ENCODE results near the gene ZNF598.

ZNF598 gene

DNA sequence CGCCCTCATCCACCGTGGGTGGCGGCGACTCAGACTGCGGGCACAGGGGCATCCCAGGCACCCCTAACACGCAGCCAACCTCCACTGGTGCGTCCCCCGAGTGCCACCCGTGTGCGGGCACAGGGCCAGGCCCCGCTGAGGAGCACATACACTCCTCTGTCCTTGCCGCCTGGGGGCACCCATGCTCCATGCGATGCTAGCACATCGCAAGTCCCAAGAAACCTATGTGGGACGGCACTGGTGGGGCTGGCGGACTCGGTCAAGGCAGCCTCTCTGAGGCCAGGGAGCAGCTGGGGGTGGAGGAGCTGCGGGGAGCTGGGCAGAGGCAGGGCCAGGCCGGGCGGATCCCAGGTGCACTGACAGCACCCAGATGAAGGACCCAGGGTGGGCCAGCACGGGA is 4.0 kb downstream of the ZNF598 start:
- peak; percentile 90 for DNase-seq

DNA sequence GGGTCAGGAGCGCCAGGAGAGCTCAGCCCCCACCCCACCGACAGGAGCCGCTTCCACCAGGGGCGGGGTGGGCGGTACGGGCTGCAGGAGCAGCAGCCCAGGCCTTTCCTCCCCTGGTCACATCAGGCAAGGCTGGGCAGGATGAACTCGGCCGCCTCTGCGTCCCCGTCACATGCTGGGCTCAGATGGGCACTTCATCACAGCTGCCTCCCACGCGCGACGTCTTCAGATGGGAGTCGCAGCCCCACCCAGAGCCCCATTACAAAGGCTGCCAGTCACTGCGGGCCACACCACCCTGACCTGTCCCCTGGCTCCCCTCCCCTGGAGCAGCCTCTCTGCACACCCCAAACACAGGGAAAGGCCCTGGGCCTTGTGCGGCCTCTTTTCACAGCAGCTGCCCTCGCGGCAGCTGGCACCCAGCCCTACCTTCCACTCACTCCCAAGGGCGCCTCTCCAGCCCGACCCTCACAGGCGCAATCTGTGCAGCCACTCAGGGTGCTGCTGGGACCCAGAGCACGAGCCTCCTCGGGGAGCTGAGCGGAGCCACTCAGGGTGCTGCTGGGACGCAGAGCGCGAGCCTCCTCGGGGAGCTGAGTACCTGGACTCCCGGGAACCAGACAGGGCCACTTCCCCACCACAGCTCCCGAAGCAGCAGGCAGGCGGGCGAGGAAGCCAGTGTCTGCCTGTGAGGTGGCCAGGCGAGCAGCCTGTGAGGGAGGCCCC is 4.7 kb downstream of the ZNF598 start:
- DNase-seq, result no peak

DNA sequence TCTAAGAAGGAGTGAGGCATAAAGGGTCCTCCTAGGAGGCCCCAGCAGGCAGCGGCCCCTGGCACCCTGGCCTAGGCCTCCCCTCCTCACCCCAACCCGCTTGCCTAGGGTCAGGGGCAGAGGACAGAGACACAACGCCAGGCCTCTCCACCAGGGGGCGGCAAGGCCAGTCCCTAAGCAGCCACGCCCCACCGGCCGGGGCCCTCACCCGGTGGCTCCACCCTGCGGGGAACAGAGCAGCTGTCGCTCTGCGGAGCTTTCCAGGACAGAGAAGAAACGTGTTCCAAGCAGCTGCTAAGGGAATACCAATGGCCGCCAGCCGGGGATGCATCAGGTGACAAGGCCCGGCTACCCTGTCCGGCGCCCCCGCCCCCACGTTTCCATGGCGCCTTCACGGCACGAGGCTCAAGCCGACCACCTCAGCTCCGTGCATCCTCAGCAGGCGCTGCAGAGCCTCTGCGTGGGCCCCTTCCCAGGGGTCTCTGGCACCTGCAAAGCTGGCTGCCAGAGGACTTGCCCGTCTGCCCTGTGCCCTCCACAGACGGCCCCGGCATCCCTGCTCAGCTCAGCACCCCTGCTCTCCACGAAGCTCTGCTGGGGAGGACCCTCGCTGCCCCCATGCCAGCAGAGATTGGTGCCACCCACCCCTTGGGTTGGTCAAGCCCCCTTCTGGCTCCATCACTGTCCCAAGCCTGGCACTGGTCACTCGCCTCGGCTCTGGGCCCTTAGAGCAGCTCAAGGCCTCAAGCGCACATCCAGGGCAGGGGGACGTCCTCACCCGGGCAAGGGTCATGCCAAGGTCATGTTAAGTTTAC is 5.6 kb downstream of the ZNF598 start:
- DNase-seq, result peak; percentile 97

DNA sequence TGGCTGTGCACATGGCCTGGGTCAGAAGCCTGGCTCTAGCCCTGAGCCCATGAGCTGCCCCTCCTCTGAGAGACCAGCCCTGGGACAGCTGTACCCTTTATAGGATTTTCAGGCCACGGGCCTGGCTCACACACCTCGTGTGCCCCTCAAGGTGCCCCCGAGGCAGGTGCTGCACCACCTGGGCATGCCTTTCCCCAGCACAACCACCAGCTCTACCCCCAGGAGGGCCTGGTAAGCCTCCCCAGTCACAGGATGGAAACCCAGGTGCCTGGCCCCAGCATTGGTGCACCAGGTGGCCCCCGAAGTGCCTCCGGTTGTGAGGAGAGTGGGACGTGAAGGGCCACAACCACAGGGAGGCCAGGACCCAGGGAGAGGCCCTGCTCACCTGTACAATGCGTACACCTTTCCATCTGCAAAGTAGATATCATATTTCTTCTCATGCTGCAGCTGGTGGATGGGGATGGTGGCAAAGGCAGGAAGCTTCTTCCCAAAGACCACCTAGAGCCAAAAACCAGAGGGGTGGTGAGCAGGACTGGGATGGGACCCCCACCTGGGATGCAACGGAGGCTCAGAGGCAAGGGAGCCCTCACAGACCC is 6.3 kb downstream of the ZNF598 start:
- no peak for DNase-seq

DNA sequence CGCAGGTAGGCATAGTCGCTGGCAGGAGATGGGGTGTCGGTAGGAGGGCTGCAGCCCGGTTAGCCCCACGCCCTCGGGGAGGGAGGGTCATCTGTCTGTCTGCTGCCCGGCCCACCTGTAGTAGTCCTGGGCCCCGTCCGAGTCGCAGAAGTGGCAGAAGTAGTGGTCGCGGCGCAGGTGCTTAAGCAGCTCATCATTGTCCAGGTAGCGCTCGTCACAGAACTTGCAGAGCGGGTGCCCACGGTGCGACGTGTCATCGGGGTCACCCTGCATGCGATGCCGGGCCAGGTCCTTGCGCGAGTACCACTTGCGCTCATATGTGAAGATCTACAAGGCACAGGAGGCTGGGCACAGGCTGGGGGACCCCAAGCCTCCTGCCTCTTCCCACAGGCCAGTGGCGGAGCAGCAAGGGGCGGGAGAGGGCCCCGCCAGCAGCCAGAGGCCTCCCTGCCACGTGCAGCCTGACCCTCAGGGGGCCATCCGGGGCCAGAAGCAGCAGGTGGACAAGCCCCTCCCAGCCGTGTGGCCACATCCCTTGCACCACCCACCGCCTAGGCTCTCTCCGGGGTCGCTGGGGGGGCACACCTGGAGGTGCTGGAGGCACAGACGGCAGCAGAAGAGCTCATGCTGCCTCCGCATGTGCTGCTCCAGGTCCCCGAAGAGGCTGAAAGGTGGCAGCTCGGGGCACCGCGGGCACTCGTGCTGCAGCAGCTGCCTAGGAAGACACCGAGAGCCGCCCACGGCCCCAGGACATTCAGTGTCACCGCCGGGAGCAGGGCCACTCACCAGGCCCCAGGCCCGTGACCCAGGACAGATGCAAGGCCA is 7.0 kb downstream of the ZNF598 start:
- no peak for DNase-seq

DNA sequence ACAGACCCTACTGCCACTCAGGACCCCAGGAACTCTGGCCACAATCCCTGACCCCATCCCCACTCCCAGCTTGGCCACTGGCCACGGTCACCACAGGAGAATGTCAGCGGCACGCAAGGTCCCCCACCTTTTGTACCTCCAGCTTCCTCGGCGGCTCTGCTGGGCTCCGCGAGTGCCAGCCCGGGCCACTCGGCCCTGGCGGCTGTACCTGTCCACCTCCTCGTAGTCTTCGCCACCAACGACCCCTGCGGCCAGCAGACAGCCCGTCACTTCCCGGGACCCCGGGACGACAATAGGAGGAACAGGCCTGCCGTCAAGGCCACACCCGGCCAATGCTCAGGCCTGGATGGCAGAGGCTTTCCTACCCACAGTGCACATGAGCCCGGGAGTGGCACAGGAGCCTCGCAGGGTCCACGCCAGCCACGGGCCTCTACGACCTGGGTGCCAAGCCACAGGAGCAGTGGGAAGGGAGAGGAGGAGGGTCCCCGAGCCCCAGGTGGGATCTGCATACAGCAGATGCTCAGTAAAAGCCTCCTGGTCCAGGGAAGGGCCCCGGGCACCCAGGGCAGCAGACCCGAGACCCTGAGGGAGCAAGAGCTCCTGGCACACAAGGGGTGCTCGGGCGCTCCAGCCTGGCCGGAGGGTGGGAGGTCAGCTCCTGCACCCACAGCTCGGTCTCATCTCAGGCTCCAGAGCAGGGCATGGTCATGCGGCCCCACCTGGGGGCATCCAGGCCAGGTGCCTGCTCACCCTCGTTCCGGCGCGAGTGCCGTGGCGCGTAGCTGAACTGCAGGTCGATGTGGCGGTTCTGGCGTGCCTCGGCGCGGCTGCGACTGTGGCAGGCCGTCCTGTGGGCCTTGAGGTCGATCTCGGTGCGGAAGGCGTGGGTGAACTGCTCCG is 7.9 kb downstream of the ZNF598 start:
- DNase-seq, result no peak

DNA sequence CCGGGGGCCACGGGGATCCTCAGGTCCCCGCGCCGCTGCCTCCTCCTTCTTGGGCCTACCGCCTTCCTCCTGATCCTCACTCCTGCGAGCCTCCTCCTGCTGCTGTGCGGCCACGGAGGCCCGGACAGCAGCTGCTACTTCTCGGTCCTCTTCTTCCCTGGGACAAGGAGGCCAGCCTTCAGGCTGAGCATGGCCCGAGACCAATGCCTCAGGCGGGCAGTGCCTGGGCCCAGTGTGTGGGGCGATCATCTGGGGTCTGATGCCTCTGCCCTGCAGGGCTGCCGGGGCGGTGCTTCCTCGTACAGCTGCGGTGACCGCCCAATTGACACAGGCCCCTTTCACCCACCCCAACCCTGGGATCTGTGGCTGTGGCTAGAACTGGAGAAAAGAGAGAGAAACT is 8.6 kb downstream of the ZNF598 start:
- no peak for DNase-seq

DNA sequence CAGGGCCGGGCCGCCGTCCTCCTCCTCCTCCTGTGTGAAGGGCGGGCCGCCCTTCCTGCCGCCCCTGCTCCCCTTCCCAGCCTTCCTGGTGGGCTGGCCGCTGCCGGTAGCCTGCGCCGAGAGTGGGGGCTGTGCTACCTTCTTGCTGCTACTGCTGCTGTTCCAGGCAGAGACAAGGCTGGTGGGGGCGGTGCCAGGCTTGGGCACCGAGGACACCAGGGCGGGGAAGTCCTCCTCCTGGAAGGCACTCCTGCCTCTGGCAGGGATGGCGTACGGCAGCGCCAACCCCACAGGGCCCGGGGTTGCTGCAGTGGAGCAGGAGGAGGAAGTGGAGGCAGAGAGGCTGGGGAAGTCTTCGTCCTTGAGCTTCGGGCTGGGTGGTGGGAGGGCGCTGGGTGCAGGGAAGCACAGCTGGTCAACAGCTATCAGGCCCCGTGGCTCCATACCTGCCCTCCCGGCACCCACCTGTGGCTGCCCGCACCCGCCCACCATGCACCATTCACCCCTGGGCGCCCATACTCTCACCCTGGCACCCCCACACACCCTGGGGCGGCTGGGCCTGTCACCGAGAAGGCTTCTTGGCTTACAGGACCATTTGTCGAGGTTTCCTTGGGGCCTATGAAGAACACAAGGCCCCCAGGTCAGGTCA is 9.6 kb downstream of the ZNF598 start:
- DNase-seq, result no peak

DNA sequence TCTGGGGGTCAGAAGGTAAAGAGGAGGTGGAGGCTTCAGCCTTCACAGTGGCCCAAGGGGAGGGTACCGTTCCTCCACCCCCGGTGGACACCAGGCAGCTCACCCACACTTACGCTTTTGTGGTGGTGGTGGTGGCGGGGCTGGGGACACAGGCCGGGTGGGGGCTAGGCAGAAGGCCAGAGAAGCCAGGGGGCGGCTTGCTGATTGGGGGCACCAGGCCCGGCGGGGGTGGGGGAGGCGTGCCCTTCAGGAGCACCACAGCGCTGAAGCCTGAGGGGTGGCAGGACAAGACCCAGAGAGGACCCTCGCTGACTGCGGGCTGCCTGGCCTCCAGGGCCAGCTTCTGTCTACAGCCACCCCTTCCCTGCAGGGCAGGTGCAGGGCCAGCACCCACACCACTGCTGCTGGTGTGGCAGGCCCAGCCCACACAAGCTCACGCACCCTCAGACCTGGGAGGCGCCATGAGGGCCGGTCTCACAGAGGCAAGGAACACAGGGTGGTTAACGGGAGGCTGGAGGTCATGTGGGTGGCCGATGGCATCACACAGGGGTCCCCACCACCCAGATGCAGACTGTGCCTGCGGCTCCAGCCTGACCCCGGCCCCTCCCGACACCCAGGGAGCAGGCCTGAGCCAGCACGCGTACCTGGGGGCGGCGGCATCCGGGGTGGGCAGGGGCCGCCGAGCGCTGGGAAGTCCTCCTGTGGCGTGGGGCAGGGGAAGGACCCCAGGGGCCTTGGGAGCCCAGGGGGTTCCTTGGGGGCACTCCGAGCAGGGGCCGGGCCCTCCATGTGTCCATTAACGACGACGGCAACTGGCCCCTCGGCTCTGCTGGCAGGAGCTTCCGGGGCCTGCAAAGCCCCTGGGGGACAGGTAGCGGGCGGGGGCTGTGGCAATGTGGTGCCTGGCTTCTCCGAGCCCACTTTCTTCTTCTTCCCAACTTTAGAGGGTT is 10.5 kb downstream of the ZNF598 start:
- no peak for DNase-seq

DNA sequence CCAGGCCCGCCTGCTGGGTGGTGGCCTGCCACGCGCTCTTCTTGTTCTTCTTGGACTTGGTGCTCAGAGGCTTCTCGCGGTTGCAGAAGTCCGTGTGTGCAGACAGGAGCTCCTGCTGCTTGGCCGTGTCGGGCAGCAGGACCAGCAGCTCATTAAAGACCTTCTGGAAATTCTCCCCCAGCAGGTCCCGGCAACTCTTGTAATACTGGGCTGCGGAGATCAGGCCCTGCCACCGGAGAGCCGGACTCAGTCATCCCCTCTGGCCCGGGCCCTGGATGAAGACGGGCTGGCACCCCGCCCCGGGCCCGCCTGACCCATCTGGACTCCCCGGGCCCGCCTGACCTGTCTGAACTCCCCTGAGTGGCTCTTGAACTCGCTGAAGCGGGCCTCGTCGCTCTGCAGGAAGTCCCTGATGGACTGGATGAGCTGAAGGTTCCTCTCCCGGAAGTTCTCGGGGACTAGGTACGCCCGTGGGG is 11.2 kb downstream of the ZNF598 start:
- DNase-seq, result no peak

DNA sequence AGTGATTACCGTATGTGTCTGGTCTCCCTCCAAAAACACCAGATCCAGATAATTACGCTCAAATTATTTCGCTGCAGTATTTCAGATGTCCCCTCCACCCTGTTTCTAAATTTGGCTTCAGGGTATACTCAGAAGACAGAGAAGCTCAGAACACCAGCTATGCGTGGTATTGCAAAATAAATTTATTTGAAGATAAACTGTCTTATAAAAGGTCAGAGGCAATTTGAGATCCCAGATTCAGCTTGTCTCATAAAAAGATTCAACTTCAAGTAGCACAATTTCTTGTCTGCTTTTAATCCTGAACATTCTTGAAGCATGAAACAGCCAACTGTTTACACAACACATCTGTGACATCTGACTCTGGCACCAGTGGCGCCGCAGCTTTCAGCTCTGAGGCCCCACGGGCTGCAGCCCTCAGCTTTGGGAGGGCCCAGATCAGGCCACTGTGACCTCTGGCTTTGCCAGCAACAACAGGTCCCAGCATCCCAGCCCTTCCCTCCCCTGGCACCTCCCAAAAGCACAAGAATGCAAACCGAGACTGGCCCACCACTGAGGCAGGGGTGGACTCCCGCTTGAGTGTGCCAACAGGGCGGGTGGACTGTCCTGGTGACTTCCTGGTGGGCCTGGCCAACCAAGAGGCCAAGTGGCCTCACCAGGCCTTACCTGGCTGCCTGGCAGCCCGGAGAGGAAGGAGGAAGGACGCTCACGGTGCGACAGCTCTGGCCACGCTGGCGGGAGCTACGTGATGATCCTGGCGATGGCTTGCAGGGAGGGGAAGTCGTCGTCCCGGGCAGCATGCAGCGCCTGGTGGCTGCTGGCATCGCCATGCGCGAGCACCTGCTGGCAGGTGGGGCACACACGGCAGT is 11.9 kb downstream of the ZNF598 start:
- no peak for DNase-seq

DNA sequence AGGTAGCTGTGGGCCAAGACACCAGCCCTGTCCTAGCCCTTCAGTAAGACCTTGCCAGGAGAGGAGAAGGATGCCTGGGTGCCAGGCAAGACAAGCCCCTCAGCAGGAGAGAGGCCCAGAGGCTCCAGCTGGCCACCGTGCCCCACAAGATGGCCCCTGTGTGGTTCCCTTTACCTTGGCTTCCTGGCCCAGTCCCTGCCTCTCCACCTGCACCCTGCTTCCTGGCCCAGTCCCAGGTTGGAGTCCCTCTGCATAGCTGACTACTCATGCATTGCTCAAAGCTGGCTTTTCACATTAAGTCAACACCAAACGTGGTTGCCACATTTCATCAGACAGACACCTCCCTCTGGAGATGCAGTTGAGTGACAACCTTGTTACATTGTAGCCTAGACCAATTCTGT is 15.9 kb downstream of the ZNF598 start:
- DNase-seq, result no peak

DNA sequence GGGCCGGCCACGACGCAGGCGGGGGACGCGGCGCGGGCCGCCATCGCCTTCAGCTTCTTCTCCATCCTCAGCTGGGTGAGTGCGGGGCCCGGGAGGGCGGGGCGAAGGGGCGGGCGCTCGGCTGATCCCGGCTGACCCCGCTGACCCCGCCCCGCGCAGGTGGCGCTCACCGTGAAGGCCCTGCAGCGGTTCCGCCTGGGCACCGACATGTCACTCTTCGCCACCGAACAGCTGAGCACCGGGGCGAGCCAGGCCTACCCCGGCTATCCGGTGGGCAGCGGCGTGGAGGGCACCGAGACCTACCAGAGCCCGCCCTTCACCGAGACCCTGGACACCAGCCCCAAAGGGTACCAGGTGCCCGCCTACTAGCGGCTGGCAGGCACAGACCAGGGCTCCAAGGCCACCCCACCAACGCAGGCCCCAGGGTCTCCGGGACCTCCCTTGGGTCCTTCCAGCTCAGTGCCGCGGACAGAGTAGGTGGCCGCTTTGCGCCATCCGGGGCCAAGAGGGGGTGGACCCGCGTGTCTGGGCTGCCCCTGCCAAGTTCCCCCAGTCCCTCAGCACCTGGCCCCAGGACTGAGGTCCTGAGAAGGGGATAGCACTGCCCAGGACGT is 16.8 kb downstream of the ZNF598 start:
- DNase-seq, result no peak

DNA sequence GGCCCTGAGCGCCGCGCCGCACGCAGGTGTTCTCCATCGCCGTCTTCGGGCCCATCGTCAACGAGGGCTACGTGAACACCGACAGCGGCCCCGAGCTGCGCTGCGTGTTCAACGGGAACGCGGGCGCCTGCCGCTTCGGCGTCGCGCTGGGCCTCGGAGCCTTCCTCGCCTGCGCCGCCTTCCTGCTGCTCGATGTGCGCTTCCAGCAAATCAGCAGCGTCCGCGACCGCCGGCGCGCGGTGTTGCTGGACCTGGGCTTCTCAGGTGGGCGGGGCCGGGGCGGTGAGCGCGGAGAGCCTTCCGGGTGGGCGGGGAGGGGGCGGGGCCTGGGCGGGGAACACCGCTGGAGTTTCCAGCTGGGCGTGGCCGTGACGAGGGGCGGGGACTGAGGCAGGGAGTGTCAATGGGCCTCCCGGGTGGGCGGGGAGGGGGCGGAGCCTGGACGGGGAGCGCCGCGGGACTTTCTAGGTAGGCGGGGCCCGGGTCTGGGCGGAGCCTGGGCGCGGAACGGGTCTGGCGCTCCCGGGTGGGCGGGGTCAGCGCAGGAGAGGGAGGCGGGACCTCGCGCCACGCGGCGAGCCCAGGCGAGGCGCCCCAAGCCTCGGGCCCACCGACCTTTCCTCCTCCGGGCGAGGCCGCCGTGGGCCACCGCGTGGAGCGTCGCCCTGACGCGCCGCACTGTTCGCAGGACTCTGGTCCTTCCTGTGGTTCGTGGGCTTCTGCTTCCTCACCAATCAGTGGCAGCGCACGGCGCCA is 17.5 kb downstream of the ZNF598 start:
- DNase-seq, result peak; percentile 97

DNA sequence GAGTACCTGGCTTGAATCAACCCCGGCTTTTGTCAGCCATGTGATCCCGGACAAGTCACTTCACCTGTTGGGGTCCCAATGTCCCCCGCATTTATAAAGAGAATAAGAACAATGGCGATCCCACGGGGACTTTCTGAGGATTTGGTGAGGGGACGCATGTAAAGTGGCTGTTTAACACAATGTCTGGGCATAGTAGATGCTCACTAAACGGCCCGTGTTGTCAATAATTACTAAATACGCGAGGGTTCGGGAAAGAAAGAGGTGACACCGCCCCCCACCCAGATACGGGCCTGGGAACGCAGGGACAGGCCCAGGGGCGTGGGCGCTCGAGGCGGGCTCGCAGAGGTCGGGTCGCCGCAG is 18.1 kb downstream of the ZNF598 start:
- no peak for DNase-seq

DNA sequence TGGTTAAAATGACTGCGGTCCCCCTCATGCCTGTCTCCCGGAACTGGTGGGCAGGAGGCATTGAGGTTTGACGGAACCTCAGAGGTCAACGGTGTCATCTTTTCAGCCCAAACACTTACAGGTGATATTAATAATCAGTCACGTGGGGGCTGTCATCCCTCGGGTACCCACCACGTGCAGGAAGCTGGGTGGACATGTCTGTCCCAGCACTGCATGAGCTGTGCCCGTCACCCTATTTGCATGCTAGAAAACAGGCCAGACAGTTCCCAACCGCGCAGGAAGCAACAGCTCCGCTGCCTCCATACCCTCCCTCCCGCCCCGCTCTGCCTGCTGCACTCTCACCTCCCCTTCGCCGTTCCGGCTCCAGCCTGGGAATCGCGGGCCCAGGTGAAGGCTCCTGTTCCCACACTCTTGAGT is 18.5 kb downstream of the ZNF598 start:
- DNase-seq, result peak; percentile 40

DNA sequence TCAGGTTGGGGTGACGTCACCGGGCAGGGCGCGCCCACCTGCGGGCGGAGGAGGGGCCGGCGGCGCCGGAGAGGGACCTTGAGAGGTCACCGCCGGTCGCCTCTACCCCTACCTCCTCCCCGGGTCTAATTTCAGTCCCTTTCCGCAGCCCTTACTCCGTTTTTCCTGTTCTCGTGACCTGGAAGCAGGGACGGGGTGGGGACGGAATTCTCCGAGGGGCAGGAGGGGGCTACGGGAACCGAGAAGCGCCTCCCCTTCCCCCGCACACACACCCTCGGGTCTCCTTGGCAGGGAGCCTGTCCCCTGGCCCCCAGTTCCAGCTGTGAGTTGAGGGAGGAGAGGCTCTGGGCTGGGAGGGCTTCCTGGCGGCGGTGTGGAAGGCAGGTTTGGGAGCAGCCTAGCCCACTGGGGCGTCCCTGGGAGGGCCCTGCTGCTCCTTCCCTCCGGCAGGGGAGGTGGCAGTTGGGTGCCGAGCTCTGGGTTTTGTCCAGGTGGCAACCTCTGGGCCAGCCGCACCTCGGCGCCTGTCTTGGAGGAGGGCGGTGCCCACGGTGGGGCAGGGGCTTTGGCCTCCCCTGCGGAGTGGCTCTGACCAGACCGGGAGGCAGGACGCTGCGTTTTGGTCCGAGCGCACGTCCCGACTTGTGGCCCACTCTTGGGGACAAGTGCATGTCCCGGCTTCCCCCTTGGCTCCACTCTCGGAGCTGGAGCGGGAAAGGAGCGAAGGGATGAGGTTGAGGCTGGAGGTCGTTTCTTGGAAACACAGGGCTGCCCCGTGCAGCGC is 19.1 kb downstream of the ZNF598 start:
- no peak for DNase-seq

DNA sequence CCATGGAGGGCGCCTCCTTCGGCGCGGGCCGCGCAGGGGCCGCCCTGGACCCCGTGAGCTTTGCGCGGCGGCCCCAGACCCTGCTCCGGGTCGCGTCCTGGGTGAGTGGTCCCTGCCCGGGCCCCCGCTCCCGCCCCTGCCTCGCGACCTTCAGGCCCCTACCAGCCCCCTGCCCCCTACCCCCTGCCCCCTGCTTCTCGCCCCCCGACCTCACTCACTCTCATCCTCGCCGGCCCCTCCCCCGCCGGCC is 19.6 kb downstream of the ZNF598 start:
- DNase-seq, result no peak
